ENCODE measurements around the gene SYNCRIP. TPM values are rescaled to one million over a fixed set of nuclear protein-coding genes. Genes with fewer than 3 reads are reported as not detected.
A peak's percentile ranks its signal among the peaks of the same experiment; 100 is the strongest.

The SYNCRIP gene
- total RNA-seq, 4 donors from 2014 or later, result 43.0 to 59.3 (median 54.5) TPM

DNA sequence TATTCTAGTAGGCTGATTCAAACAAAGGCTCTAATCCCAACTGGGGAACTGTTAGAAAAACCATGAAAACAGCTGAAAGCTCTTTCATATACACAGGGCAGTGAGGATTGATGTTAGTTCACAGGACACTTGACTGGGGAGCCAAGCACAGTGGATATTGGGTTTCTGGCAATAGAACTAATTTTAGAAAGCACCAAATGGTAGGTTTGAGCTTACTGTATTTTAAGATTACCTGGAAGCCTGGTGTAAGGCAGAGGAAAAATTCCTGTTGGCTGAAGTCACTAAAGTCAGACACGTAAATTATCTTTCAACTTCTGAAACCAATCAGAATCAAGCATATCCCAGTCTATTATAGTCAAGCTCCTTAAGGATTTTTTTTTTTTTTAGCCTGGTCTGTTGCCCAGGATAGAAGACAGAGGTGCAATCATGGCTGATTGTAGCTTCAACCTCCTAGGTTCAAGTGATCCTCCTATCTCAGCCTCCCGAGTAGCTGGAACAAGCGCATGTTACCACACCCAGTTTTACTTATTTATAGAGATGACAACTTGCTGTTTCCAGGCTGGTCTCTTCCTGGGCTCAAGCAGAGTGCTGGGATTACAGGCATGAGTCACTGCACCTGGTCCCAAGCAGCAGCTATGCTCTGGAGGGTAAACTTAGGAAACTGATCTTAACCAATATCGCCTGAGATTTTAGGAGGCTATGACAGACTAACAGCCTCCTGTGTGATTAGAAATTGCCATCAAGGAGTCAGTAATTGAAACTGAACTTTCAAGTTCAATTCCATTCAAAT lies 32.5 kb upstream of the SYNCRIP start:
- TF ChIP-seq POLR2A (IDR thresholded peaks at IDR 0.05) (peak; percentile 54 to 78), CTCF (IDR thresholded peaks at IDR 0.05 in 4 of 5, conservative IDR thresholded peaks at IDR 0.05 in 1 of 5) (no peak)
- intact Hi-C loops (cut with DNase I; ENCODE audit: low total_unique reads), result no loop called here
- Histone ChIP-seq H3K4me3 (peak overlapping the region; percentile 92 to 95 (median 94)), H3K9me3 (no peaks in the 10 kb centered on the region), H3K27ac (peak overlapping the region; percentile 92 to 98 (median 96)), H3K36me3 (no peaks in the 10 kb centered on the region), H3K4me1 (peaks cover 33 to 41% of the 10 kb centered on the region in 2 donors), H3K27me3 (no peaks in the 10 kb centered on the region)
- ATAC-seq (peak; percentile 71 to 74), DNase-seq (peak; percentile 66 to 88)
- in situ Hi-C loops (cut with MboI; ENCODE audit: low sequenced_read_pairs in 4 of 4), result loop anchor here in 3 of 4 donors (5.0 to 10.0 kb wide), 2 partner anchors 38 to 80 kb away; partner anchors contain the start of gene SNX14 (in 3 of the 3)

GRCh38 chr6:85674604-85675003 lies 31.9 kb upstream of the SYNCRIP start:
- in situ Hi-C loops (cut with MboI; ENCODE audit: low sequenced_read_pairs in 4 of 4), result loop anchor here in 3 of 4 donors (5.0 to 10.0 kb wide), 2 partner anchors 37 to 80 kb away; partner anchors contain the start of gene SNX14 (in 3 of the 3)

DNA sequence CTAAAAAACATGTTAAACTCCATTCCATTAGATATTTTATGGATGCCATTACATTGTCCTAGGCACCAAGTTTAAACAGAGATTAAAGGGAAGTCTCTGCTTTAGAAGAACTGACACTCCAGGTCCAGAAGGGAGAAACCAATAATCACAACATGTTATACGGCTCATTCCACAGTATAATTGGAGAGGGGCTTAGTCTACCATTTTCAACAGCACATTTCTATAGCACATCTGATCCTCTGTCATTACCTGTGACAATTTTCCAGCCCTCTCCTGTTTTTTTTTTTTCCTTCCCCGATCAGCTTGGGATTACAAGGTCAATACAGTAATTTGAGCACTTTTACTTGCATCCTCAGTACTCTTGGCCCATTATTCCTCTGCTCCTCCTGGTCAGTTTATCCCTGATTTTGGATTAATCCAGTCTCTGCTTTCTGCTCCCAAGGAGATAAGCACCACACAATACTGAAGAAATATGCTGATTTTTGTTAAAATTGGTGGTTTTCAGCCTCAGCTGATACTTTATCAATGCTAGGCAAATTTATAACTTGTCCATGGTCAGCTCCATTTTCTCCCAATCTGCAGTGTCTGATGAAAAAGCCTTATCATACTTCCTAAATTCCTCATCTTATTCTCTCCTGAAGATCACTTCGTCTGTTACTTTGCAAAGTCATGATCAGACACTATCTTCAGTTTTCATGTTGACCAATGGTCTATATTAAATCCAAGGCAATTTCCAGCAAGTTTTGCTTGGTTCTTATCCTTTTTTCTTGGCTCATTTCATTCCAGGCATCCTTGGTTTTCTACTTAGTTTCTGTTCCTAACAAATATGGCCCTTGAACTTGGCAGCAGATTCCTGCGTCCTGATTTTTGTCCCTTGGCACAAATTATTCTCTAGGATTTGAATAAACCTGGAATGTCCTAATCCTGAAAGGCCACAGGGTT lies 30.8 kb upstream of the SYNCRIP start:
- Histone ChIP-seq H3K36me3 (no peaks in the 10 kb centered on the region), H3K27ac (peak overlapping the region; percentile 92 to 98 (median 96)), H3K27me3 (no peaks in the 10 kb centered on the region), H3K9me3 (no peaks in the 10 kb centered on the region), H3K4me1 (peaks cover 28 to 34% of the 10 kb centered on the region in 2 donors), H3K4me3 (no peak overlapping the region)
- no peak for TF ChIP-seq CTCF (IDR thresholded peaks at IDR 0.05 in 4 of 5, conservative IDR thresholded peaks at IDR 0.05 in 1 of 5)
- TF ChIP-seq POLR2A (IDR thresholded peaks at IDR 0.05), result no peak
- in situ Hi-C loops (cut with MboI; ENCODE audit: low sequenced_read_pairs in 4 of 4), result loop anchor here in 3 of 4 donors (10.0 kb wide), 1 partner anchor 79 kb away; the partner anchor contains the start of gene SNX14 (in 3 of the 3)
- intact Hi-C loops (cut with DNase I; ENCODE audit: low total_unique reads), result no loop called here
- no peak for DNase-seq
- ATAC-seq, result no peak

More at GRCh38 chr6:85674604-85675003, 31.9 kb upstream of the SYNCRIP start:
- ATAC-seq, result no peak
- peaks cover 33 to 37% of the 10 kb centered on the region in 2 donors for H3K4me1 ChIP-seq
- peak overlapping the region; percentile 92 to 98 (median 96) for H3K27ac ChIP-seq
- intact Hi-C loops (cut with DNase I; ENCODE audit: low total_unique reads), result no loop called here
- no peaks in the 10 kb centered on the region for H3K27me3 ChIP-seq
- TF ChIP-seq CTCF (IDR thresholded peaks at IDR 0.05 in 4 of 5, conservative IDR thresholded peaks at IDR 0.05 in 1 of 5), result no peak
- no peak for TF ChIP-seq POLR2A (IDR thresholded peaks at IDR 0.05)
- H3K9me3 ChIP-seq, result no peaks in the 10 kb centered on the region
- DNase-seq, result no peak
- H3K4me3 ChIP-seq, result no peak overlapping the region
- no peaks in the 10 kb centered on the region for H3K36me3 ChIP-seq

DNA sequence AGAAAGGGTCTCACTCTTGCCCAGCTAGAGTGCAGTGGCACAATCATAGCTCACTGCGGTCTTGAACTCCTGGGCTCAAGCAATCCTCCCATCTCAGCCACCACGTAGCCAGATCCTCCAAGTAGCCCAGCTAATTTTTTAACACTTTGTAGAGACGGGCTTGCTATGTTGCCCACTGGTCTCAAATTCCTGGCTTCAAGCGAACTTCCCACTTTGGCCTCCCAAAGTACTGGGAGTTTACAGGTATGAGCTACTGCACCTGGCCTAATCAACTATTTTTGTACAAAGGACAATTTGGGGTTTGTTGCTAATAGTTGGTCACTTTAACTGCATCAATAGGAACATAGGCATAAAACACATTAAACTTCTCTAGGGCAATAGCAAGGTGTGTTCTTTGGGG lies 29.9 kb upstream of the SYNCRIP start:
- ATAC-seq, result no peak
- in situ Hi-C loops (cut with MboI; ENCODE audit: low sequenced_read_pairs in 4 of 4), result loop anchor here in 3 of 4 donors (10.0 kb wide), 1 partner anchor 78 kb away; the partner anchor contains the start of gene SNX14 (in 3 of the 3)
- Histone ChIP-seq H3K27ac (peak overlapping the region; percentile 92 to 98 (median 96)), H3K27me3 (no peaks in the 10 kb centered on the region), H3K36me3 (no peaks in the 10 kb centered on the region), H3K4me1 (peaks cover 28 to 34% of the 10 kb centered on the region in 2 donors), H3K4me3 (no peak overlapping the region), H3K9me3 (no peaks in the 10 kb centered on the region)
- intact Hi-C loops (cut with DNase I; ENCODE audit: low total_unique reads), result no loop called here
- no peak for DNase-seq
- TF ChIP-seq CTCF (IDR thresholded peaks at IDR 0.05 in 4 of 5, conservative IDR thresholded peaks at IDR 0.05 in 1 of 5) (no peak), POLR2A (IDR thresholded peaks at IDR 0.05) (no peak)
